DMS 273 (cell line): Measurements from ENCODE around the gene IFRD2.
"Not testable (repeated sequence)": the region's sequence is repeated elsewhere in the genome, so short reads cannot be mapped to it uniquely, and the experiment has no call there.

Source experiments
- DNase-seq: peaks from one replicate; lab custom pipeline; 2025; ENCODE audit not compliant: unreplicated experiment; lab: John Stamatoyannopoulos, UW

IFRD2 gene

DNA sequence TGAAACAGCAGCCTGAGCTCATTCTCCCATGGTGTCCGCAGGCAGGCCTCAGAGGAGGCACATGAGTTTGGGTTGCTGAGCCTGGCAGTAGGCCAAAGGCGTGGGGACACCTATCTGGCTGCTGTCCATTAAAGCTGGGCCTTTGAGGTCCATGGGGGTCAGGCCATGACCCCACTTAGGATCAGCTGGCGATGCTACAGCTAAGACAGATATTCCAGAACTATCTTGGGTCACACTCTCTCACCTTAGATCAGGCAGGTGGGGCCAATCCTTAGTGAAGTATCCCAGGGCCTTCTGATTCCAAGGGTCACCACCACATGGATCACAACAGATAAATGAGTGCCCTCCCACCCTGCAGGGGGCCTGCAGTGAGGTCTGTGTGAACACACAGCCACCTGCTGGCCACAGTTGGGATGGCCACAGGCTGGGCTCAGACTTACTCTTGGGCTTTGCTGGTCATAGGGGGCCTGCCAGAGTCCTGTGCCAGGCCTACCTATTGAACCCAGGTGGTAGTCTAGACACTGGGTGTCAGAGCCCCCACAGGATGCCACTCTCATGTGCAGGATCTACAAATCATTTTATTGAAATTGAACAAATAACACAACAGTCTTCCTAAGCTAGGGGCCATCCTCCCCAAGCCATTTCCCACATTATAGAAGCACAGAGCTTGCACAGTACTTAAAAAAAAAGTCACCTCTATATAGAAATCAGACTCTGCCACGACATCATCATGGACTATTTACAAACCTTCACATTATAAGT, 32.3 kb upstream of the IFRD2 start:
- peak; percentile 82 for DNase-seq

DNA sequence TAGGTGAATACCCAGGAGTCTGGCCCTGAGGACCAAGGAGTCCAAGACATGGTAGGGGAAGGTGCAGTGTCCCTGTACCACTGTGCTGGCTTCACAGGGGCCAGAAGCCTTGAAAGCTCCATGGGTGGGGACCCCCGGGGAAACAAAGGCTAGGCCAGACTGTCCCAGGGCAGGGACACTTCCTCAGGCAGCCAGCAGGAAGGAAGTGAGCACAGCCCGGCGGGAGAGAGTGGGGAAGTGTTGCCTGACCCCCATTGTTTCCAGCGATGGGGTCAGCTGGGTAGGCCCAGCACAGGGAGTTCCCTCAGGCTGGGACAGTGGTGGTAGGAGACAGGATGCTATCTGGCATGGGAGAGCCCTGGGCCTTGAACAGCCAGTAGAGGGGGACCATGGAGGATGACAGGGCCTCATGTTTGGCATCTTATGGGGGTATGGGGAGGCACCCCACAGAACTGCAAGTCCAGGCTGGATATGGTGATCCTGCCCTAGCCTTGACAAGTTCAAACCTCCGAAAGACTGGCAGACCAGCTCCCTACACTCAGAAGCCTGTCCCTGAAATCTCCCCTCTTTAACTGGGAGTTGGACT, 31.5 kb upstream of the IFRD2 start:
- DNase-seq, result no peak

DNA sequence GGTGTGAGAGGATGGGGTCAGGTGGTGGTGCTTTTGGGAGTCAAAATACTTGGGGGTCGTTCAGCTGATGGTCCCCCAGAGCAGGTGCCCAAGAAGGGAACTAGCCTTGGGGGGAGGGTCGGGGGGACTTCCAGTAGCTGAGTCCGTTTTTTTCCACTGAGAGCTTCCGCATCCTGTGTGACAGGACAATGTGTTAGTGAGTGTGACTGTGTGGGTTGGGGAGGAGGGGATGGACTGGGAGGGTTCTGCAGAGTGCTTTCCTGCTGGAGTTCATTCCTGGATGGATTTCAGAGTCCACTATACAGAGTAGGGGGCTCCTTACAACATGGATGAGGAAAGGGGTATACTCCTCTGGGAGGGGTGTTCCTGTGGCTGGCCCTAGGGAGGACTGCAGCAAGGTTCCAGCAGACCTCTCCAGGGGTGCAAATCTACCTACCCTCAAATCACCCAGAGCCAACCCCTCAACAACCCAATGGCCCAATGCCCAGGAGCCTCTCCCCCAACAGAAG, 30.9 kb upstream of the IFRD2 start:
- DNase-seq, result no peak

DNA sequence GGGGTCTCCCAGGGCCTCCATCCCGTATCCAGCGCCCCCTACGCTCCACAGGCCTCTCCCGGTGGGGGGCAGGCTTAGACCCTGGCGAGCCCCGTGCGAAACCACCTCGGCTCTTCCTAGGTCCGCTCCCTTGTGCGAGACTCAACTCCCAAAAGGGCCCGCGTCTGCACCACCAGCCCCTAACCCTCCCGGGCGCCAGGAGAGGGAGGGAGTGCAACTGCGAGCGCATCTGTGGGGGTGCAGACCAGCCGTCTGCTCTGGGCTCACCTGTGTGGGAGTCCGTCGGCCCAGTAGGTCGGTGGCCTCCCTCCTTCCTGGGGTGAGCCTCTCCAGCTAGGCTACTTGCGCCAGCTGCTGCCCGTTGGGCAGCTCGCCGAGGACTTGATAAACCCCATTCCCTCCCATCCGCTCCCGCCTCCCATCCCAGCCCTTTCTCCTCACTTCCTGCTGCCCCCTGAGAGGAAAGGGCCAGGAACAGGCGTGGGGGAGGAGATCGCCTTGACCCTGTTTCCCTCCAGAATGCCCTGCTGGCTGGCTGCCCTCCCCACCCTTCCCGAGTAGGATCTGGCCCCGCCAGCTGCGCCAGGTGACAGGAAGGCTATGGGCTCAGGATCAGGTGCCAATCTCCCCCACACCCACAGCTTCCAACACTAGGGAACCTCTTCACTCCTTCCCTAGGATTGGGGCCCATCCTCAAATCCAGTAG, 30.3 kb upstream of the IFRD2 start, which contains the start of gene HYAL2:
Gene HYAL2, minus strand, starts transcription at position 360 of the 706 bp plus-strand sequence. CDS start 2,256 bp downstream, outside the sequence.
- no peak for DNase-seq

DNA sequence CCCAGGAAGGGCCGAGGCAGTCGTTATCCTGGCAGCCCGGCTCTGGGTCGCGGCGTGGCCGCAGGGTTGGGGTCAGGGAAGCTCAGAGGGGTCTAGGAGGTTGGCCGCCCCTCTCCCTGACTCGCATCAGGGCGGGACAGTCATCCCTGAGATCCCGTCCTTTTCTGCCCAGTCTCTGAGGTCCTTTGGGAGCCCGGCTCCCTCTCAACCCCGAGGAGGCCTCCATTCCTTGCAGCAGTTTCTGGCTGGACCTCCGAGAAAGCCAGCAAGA, 29.8 kb upstream of the IFRD2 start:
- no peak for DNase-seq

DNA sequence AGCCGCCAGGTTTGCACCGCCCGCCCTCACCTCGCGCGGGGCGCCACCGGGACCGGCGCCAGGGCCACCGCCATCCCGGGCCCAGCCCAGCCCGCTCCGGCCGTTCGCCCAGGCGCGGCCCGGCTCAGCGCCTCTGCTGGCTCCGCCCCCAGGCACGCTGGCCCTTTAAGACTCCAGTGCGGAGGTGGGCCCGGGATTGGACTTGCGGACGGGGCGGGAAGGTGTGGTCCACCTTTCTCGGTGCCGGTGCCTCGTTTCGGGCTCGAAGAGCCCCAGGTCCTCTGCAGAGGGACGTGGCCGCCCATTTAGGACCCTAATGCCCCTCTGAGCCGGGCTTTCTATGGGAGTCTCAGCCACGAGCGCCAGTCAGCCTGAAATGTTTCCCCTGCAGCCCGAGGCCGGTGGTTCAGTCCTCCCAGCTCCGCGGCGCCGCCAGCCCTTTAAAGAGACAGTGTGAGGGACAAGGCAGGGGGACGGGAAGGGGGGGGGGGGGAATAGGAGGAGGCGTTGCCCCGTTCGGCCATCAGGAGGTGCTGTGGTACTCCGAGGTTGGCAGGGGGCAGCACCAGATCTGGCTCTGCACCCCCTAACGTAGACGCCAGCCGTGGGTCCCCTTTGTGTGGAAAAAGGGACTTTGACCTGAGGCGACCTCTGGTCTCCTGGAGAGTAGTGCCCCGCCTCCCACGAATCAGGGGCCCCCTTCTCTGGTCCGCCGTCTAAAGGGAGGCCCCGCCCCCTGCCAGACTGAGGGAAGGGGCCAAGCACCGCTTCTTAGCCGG, 29.3 kb upstream of the IFRD2 start:
- peak; percentile 90 for DNase-seq

DNA sequence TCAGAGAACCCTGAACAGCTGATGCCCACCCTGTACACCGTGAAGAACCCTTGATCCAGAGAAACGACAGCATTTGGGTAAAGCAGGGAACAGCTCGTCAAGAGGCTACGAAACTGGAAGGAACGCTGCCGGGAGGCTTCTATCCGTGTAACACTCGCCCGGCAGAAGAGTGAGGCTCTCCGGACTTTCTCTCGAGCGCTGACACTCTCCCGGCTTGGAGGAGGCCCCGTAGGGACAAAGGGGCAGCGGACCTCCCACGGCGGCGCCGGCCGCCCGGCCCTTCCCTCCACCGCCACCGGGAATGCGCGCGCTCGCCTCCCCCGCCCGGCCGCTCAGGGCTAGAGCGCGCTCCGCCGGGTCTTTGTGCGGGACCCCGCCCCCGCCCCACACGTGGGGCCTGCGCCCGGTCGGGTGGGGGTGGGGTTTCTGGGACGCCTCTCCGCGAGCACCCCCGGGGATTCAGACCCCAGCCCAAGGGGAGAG, 28.7 kb upstream of the IFRD2 start:
- DNase-seq, result peak; percentile 86

DNA sequence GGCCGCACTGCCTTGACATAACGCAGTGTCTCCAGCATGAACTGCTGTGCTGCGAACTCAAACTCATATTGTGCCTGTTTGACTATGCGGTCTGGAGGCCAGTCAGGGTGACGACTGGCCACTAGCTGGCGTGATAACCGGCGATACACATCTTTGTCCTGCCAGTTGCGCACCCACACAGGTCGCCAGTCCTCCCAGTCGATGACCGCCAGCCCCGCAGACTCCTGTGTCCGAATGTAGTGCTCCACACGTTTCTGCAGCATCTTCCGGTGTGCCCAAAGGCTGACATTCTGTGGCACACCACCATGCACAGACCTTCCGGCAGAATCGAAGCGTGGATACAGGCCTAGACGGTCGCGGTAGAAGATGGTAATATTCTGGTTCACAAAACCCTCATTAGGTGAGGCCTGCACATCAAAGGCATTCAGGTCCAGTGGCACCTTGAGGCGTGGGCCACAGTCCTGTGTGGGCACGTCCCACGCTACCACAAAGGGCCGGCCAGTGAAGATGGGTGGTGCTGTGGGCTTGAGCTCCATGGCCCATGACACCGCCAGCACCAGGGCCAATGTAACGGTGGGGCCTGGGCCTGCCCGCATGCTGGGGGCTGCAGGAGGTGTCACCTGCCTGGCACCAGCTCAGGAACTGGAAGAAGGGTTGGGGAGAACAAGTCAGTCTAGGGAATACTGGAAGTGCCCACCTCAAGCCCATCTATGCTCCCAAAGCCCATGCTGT, 27.8 kb upstream of the IFRD2 start:
- DNase-seq, result no peak

DNA sequence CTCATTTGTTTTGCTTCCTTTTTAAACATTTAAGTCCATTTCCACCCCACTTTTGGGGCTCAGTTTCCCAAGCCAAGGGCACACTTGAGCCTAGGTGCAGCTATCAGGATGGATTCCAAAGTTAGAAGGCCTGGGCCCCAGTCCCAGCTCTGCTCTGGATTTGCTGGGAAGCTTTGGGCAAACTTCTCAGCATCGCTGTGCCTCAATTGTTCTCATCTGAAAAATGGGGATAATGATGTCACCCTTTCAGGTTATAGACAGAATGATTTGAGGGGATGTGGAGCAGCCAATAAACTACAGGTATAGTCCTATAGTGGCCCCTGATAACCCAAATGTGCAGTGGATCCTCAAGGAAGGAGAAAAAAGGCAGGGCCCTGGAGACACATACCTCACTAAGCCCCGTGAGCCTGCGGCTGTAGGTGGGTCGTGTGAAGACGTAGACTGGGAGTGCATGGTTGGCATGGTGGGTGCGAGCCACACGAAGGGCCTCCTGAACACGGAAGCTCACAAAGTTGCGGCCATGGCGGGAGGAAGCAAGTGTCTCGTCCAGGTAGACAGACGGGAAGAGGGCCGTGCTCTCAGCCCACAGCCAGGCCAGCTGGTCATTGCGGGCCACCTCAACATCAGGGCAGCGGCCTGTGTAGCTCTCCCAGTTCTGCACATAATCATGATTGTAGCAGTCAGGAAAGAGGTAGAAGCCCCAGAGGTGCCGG, 27.1 kb upstream of the IFRD2 start:
- no peak for DNase-seq

DNA sequence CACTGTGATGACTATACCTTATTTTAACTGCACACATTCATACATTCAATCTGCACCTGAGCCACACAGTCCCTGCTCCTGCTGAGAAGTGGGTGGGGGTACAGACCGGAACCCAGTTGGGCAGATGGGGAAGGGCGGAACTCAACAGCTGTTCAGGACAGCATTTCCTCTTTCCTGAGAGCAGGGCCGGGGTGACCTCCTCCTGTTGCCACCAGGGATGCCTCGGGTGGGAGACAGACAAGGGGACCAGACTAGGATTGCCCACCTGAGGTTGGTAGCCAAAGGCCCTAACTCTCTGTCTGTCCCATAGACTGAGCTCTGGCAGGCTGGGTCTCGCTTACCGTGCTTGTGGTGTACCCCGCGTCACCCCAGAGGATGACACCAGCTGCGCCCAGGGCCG, 26.4 kb upstream of the IFRD2 start:
- DNase-seq, result no peak

DNA sequence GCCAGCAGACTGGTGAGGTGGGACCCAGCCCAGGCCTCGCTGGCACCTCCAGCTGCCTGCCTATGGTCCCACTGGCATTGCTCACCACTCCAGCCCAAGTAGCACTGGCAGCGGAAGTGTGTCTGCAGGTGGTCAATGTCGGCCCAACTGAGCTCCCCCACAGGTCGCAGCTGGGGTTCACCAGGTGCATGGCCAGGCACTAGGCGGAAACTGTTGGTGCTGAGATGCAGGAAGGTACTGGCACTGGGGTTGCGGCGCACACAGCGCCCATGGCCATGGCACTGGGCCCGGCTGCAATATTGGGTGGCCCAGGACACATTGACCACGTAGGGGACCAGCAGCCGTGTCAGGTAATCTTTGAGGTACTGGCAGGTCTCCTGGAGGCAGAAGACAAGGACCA, 25.9 kb upstream of the IFRD2 start:
- DNase-seq, result no peak

DNA sequence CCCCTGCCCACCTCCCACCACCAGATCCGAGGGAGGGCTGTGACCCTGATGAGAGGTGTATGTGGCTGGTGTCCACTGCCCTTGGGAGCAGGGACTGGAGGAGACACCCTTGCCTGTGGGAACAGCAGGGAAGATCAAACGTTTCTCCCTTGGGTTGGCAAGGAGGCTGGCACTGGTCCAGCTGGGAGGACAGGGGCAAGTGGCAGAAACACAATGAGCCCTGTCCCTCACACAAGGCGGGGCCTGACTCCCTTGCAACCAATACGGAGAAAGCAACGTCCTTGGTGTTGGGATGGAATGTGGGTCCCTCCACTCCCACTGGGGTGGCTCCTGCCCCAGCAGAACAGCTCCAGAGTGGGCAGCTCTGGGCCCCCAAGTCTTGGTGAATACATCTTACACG, 25.1 kb upstream of the IFRD2 start:
- no peak for DNase-seq

DNA sequence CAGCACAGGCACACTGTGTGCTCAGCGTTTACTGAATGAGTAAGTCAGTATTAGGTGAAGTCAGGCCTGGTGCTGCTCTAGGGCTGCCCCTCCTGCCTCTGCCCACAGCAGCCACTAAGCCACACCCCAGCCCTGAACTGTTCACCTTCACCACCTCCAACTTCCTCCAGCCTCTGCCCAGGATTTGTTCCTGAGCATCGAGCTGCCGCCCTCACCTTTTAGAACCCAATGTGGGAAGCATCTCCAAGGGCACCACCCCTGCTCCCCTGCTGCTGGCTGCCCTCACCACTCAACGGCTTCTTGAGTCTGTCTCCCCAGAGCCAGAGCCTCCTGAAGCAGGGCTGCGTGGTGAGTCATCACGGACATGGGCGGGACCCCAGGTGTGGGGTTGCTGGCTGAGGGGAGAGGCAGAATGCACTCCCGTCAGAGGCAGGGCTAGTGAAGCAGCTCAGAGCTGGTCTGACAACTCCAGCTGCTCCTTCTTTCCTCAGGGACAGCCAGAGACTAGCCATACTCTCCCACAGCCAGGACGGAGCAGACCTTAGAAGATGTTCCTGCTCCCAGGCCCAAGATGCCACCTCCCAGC, 24.5 kb upstream of the IFRD2 start:
- DNase-seq, result peak; percentile 37

DNA sequence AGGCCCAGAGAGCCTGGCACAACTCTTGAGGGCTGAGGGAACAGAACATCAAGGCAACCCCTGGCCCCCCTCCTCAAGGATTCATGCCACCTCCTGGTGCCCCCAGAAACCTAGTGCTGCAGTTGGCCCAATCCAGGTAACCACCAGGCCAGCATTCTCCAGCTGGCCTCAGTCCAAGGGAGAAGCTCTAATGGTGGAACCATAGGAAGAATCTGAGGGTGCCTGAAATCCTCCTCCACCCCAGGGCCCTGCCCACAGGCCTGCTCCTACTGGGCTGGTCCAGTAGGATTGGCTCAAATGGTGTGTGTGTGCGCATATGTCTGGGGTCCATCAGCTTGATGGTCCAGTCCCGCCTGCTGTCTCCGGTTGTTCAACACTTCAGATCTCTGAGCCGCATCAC, 22.6 kb upstream of the IFRD2 start:
- no peak for DNase-seq

DNA sequence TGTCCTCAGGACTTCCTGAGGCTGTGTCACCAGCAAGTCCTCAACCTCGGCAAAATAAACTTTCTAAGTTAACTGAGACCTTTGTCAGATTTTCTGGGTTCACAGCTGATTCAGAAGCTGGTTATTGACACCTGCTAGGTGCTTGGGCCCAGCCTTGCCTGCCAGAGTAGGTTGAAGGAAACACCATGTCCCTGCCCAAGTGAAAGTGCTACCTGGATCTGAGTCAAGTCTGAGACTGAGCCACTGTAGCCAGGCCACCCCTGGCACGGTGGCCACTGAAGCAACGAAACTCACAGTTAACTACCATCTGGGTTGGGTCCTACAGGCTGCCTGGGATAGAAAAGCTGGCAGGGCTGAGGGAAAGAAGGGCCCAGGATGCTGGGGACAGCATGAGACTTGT, 22.1 kb upstream of the IFRD2 start:
- no peak for DNase-seq

DNA sequence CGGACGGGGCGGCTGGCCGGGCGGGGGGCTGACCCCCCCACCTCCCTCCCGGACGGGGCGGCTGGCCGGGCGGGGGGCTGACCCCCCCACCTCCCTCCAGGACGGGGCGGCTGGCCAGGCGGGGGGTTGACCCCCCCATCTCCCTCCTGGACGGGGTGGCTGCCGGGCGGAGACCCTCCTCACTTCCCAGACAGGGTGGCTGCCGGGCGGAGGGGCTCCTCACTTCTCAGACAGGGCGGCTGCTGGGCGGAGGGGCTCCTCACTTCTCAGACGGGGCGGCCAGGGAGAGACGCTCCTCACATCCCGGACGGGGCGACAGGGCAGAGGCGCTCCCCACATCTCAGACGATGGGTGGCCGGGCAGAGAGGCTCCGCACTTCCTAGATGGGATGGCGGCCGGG, 19.8 kb upstream of the IFRD2 start:
- DNase-seq, result not testable (repeated sequence)

DNA sequence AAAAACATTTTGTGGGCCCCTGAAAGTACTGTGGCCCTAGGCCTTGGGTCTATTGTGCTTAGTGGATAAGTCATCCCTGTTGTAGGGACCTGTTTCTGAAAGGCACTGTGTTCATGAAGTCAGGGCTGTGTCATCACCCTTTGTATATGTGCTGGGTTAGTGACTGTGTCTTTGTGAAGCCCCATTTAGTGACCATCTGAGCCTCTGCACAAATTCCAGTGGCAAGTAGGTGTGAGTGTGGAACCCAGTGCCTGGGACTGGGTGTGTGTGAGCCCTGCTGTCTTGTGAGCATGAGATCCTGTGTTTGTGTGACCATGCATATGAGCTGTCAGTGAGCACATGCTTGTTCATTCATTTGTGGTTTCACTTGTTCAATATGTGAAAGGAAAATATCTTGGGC, 12.4 kb upstream of the IFRD2 start:
- DNase-seq, result no peak

DNA sequence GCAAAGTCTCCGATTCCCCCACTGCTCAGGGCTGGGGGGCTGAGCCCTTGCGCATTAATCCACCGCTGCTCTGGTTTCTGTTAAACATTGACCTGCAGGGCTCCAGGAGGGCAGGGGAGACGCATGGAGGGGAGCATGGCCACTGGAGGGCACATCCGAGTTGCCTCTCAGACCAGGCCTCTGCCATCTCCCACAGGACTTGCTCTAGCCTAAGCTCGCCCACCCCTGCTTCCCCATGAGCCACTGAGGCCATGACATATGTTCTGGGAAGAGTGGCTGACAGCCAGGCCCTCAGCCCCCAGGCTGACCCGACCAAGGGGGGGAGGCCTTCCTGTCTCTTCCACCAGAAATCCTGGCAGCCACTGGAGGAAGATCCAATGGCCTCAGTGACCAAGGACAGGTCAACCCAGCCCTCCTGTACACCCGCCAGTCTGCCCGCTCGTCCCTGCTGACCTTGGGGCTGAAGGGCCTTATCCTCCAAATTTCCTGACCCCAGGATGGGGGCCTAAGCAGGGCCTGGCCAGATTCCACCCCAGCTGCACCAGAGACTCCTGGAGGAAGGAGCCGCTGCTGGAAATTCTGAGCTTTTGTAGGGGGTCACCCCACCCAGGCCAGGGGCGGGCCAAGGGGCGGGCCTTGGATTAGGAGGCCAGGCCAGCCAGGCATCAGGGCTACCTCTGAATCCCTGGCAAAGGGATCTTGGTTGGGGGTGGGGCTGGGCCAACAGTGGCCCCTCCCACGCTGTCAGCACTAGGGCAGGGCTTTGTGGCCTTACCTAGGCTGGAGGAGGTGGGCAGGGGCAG, 11.0 kb upstream of the IFRD2 start, which contains the start of gene HYAL1:
Gene HYAL1, minus strand, starts transcription at position 562 of the 803 bp plus-strand sequence. CDS start 618 bp downstream, outside the sequence.
- DNase-seq, result peak; percentile 61
